ENCODE data around the gene TBP. TPM values are rescaled to one million over a fixed set of nuclear protein-coding genes. Genes with fewer than 3 reads are reported as not detected.

TBP gene
- total RNA-seq, 3 donors from 2014 or later, result 14.7 to 23.6 (median 20.6) TPM

- no peak for TF ChIP-seq POLR2AphosphoS5 (IDR thresholded peaks at IDR 0.05)
- no peak for TF ChIP-seq POLR2A (IDR thresholded peaks at IDR 0.05)
- TF ChIP-seq, protein P1, sequence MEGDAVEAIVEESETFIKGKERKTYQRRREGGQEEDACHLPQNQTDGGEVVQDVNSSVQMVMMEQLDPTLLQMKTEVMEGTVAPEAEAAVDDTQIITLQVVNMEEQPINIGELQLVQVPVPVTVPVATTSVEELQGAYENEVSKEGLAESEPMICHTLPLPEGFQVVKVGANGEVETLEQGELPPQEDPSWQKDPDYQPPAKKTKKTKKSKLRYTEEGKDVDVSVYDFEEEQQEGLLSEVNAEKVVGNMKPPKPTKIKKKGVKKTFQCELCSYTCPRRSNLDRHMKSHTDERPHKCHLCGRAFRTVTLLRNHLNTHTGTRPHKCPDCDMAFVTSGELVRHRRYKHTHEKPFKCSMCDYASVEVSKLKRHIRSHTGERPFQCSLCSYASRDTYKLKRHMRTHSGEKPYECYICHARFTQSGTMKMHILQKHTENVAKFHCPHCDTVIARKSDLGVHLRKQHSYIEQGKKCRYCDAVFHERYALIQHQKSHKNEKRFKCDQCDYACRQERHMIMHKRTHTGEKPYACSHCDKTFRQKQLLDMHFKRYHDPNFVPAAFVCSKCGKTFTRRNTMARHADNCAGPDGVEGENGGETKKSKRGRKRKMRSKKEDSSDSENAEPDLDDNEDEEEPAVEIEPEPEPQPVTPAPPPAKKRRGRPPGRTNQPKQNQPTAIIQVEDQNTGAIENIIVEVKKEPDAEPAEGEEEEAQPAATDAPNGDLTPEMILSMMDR (IDR thresholded peaks at IDR 0.05), result no peak
- H3K4me1 ChIP-seq, result no peaks in the 10 kb centered on the region
- no peak for DNase-seq (ENCODE audit: low spot score in 2 of 2)
- no peak overlapping the region for H3K4me3 ChIP-seq
- H3K27me3 ChIP-seq, result no peaks in the 10 kb centered on the region
- H3K9me3 ChIP-seq, result no peaks in the 10 kb centered on the region
- intact Hi-C loops (cut with DNase I; ENCODE audit: low total_unique reads), result no loop called here
- H3K27ac ChIP-seq, result no peak overlapping the region
- H3K36me3 ChIP-seq, result peaks cover 8% of the 10 kb centered on the region
These were observed 16.8 kb upstream of the TBP start for GRCh38 chr6:170537329-170537728.

GRCh38 chr6:170542031-170542719 lies 12.0 kb upstream of the TBP start:
- H3K4me1 ChIP-seq, result no peaks in the 10 kb centered on the region
- H3K4me3 ChIP-seq, result no peak overlapping the region
- no peaks in the 10 kb centered on the region for H3K36me3 ChIP-seq
- peak overlapping the region in 1 of 2 donors; percentile 33 for H3K27ac ChIP-seq
- intact Hi-C loops (cut with DNase I; ENCODE audit: low total_unique reads), result no loop called here
- DNase-seq (ENCODE audit: low spot score in 2 of 2), result no peak
- no peaks in the 10 kb centered on the region for H3K27me3 ChIP-seq
- H3K9me3 ChIP-seq, result no peaks in the 10 kb centered on the region
- TF ChIP-seq POLR2A (IDR thresholded peaks at IDR 0.05) (no peak), POLR2AphosphoS5 (IDR thresholded peaks at IDR 0.05) (no peak)
- TF ChIP-seq, protein P1 (IDR thresholded peaks at IDR 0.05), result no peak

DNA sequence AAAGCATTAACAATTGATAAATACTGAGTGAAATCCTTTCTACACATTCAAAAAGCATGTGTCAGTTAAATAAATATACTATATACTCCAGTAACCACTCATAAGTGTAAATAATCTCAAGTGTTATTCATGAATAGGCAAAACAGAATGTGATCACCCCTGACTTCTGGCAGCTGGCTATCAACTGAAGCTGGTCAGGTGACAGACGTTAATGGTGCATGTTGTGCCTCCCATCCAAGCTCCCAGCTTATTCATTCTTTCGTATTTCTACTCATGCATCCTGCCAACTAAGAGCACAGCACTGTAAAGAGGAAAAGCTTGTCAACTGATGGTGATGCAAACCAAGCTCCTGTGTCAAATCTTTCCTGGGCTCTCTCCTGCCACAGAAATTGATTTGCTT lies 8.8 kb upstream of the TBP start:
- no peak for DNase-seq (ENCODE audit: low spot score in 2 of 2)
- Histone ChIP-seq H3K4me3 (no peak overlapping the region), H3K9me3 (no peaks in the 10 kb centered on the region), H3K27me3 (no peaks in the 10 kb centered on the region), H3K36me3 (no peaks in the 10 kb centered on the region), H3K4me1 (peaks cover 0 to 4% of the 10 kb centered on the region in 2 donors), H3K27ac (no peak overlapping the region)
- TF ChIP-seq POLR2A (IDR thresholded peaks at IDR 0.05), result no peak
- TF ChIP-seq, protein P1 (IDR thresholded peaks at IDR 0.05), result no peak
- no peak for TF ChIP-seq POLR2AphosphoS5 (IDR thresholded peaks at IDR 0.05)
- intact Hi-C loops (cut with DNase I; ENCODE audit: low total_unique reads), result no loop called here

GRCh38 chr6:170552765-170553533 lies 1.2 kb upstream of the TBP start, which contains the start of gene PSMB1:
Gene PSMB1 (minus strand): TSS chr6:170553307. CDS start chr6:170553242, 65 bp downstream.
- intact Hi-C loops (cut with DNase I; ENCODE audit: low total_unique reads), result no loop called here
- no peaks in the 10 kb centered on the region for H3K27me3 ChIP-seq
- peaks cover 7 to 29% of the 10 kb centered on the region in 2 donors for H3K4me1 ChIP-seq
- TF ChIP-seq, protein P1 (IDR thresholded peaks at IDR 0.05), result no peak
- TF ChIP-seq POLR2AphosphoS5 (IDR thresholded peaks at IDR 0.05) (peak; percentile 97 to 99 (median 99)), POLR2A (IDR thresholded peaks at IDR 0.05) (peak; percentile 93)
- peak within 1 kb of the TSS; percentile 79 to 98 (median 95) for H3K4me3 ChIP-seq
- H3K36me3 ChIP-seq, result no peaks in the 10 kb centered on the region
- peak within 1 kb of the TSS; percentile 93 to 98 for H3K27ac ChIP-seq
- DNase-seq (ENCODE audit: low spot score in 2 of 2), result peak; percentile 90
- no peaks in the 10 kb centered on the region for H3K9me3 ChIP-seq

DNA sequence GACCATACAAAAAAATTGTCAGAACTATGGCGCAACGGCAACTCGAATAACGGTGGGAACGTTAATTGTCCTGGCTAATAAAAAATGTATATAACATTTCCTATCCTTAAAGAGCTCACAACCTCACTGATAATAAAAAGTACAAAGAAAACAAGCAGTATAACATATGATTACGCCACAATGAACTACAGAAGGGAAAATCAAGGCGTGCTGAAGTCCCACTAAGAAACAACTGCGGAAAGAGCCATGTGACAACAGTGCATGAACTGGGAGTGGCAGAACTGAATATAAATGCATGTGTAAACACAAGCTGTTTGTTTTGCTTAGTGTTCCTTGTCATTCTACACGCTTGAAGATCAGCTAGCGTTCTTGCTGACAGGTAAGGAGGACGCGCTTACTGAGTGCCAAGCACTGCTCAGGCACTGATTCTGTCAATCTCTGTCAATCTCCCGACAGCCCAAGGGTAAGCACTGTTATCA lies 596 bp upstream of the TBP start:
- H3K27me3 ChIP-seq, result no peaks in the 10 kb centered on the region
- TF ChIP-seq, protein P1 (IDR thresholded peaks at IDR 0.05), result no peak
- TF ChIP-seq POLR2A (IDR thresholded peaks at IDR 0.05) (no peak), POLR2AphosphoS5 (IDR thresholded peaks at IDR 0.05) (no peak)
- no peak for DNase-seq (ENCODE audit: low spot score in 2 of 2)
- H3K27ac ChIP-seq, result peak overlapping the region; percentile 93 to 98
- peak overlapping the region; percentile 79 to 98 (median 95) for H3K4me3 ChIP-seq
- peaks cover 7 to 29% of the 10 kb centered on the region in 2 donors for H3K4me1 ChIP-seq
- intact Hi-C loops (cut with DNase I; ENCODE audit: low total_unique reads), result no loop called here
- no peaks in the 10 kb centered on the region for H3K36me3 ChIP-seq
- H3K9me3 ChIP-seq, result no peaks in the 10 kb centered on the region

All from breast epithelium (tissue), 4 donors.